ENCODE data around the gene CRYBB1.

CRYBB1 gene

DNA sequence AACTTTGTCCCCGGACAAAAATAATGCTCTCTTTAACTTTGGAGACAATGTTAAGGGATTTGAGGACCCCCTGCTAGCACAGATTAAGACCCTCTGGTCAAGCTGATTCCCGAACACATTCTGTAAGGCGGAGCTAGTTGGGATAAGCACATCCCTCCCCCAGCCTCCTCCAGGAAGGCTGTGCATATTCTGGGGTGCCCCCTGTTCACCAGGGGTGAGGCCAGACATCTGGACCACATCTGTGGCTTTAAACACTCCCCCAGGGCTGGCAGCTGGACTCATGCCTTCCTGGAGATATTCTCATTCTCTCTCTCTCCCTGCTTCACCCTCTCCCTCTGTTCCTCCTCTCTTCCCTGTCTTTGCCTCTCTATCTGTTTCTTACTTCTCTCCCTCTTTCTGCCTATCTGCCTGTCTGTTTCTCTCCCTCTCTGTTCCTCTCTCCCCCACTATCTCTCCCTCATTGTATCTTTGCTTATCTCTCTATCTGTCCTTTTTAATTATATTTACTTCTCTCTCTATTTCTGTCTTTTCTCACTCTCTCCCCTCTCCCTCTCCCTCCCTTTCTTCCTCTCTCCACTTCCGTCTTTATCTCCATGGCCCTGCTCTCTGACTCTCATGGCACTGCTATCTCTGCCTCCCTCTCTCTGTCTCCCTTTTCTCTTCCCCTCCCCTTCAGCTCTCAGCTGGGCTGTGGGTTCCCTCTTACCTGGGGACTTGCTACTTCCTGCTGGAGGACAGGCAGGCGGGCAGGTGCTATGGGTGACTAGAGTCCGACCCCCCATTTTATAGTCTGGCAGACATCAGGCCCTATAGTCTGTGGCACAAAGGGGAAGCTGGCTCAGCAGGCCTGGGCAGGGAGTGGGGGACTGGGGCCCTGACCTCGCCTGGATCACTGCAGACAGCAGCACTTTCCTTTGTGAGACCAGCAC lies at the start of gene CRYBB1:
CRYBB1 (minus strand) TSS at position 757 of the 929 bp plus-strand sequence. CDS start 1,708 bp downstream, outside the sequence.
- no peak for DNase-seq

DNA sequence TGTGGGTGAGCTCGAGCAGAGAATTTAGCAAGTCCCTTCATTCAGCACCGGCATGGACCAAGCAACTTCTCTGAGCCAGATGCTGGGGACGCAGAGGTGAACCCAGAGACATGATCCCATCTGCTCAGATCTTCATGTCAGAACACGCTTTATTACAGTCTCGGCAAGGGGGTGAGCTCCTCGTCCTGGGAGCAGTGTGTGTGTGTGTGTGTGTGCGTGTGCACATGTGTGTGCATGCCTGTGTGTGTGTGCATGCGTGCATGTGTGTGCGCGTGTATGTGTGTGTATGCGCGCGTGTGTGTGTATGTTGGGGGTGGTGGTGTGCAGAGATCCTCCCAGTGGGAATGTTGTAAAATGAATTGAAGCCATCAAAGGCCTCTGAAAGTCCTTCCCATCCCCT lies 49.3 kb upstream of the CRYBB1 start:
- no peak for DNase-seq

DNA sequence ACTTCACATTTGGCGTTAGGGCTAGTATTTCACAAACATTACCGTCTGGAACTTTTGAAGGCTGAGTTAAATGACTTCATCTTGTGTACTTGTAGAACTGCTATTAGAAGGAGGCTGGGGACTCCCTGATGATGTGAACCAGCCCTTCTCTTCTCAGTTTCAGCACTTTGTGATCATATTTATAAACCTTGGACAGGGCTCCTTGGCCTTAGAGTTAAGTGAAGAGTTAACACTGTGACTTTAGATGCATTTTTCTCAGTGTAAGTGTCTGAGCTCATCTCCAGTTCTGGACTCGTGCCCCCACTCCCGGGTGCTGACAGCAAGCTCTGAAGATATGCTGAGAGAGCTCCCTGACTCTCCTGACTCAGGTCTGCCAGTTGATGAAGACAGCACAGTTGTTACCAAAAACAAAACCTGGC lies 48.0 kb upstream of the CRYBB1 start:
- DNase-seq = no peak

DNA sequence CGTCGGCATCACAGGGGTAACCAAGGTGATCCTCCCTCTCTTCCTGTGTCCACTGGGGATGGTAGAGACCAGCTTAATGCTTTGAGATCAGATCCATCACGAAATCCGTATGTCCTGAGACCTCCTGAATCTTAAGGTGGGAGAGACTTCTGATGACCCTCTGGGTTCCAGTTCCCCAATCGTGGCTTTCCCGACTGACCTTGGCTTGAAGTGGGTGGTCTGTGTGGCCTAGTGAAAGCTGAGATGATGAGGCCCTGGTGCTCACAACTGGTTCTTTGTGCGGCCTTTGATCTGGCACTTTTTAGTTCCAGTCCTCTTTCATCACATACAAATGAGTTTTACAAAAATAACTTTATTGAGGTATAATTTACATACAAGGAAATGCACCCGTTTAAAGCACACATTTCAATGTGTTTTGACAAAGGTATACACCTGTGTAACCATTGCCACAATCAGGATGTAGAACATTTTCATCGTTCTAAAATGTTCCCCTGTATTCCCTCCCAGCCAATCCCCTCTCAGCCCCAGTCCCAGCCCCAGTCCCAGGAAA lies 45.6 kb upstream of the CRYBB1 start:
- no peak for DNase-seq

DNA sequence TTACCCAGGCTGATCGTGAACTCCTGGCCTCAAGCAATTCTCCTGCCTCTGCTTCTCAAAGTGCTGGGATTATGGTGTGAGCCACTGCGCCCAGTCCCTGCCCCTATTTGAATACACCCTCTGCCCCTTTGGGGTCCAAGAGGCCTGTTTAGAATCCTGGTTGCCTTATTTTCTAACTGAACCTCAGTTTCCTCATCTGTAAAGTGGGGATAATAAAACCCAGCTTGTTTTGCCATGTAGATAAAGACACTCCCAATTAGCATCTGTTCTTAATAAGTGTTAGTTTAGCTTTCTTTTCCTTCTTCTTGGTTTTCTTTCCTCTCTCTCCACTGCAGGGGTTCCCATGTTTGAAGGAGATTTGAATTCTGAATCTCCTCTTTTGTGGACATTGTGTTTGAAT lies 44.3 kb upstream of the CRYBB1 start:
- no peak for DNase-seq

DNA sequence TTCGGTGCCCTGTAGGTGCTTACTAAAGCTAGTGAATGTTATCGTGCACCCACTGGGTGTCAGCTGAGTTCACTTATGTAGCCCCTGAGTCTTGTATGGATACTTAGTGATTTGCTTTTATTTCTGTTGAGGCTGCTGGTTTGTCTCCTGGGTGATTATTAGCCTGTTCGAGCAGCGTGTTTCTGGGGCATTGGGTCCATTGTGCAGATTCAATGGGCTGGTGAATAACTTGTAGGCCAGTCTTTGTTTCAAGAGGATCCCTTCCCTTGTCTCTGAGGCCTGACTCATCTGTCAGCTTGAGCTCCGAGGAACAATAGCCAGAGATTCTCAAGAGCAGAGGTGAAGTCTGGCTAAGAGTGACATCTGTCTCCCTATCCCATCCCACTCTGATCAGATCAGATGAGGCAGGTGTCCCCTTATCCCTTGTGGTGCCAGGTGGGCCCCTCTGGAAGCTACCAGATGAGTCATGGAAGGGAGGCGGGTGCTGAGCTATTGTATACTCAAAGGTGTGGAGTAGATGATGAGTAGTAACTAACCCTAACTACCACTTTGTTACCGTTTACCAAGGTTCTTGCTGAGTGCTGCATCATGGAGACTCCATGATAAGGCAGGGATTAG lies 43.2 kb upstream of the CRYBB1 start:
- DNase-seq = no peak

DNA sequence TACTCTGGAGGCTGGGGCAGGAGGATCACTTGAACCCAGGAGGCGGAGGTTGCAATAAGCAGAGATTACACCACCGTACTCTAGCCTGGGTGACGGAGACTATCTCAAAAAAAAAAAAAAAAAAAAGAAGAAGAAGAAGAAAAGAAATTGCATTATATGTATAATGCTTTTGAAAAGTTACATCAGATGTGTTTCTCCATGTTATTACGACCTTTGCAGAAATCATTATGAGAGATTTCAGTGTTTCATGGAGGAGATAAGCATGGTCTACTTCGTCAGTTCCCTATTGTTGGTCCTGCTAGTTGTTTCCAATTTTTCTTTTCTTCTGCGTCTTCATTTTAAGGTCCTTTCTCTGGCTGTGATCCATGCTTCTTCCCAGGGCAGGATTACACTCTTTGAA lies 42.5 kb upstream of the CRYBB1 start:
- DNase-seq = no peak

DNA sequence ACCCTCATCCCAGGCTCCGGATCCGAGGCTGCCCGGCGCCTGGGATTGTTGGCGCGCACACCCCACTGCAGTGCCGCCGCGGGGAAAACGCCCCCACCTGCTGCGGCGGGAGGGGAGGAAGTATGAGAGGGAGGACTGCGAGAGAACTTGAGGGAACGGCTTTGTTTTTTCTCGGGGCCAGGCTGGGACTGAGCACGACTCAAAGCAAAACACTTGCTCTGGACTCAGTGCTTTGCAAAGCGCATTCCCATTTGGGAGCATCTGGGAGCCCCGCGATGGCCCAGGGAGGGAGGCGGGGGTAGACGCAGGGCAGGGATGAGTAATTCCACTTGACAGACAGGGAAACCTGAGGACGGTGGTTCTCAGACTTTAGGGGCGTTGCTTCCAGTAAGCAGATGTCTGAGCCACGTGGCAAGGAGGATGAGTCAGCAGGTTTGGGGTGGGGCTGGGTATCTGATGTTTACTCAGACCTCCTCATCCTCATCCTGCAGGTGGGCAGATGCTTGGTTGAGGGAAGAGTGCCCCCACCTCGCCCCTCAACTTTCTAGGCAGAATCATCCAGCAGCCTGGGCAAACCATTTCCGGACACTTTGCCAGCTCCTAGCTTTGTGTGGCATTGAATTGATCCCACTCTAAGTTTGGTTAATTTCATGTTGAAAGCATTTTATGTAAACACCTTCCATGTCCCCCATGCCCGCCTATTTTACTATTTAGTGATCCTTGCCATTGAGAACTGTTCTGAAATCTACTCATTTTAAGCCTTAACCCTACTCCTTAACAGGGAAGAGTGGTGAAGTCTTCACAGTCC lies 41.0 kb upstream of the CRYBB1 start:
- DNase-seq = peak; percentile 86

DNA sequence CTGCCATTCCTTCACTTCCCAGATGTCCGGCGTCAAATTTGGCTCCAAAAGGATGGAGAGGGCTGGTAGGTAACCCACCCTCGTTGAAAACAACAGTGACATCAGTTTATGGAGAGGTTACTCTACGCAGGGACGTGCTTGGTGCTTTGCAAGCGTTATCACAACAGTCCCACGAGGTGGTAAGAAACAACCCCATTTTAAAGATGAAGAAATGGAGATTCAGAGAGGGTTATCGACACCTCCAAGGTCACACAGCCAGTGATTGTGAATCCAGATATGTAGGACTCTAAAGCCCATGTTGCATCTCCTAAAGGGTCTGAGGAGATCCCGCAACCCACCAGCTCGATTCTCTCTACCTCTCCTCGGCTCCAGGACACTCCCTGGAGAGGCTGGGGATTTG lies 40.3 kb upstream of the CRYBB1 start:
- DNase-seq = no peak

DNA sequence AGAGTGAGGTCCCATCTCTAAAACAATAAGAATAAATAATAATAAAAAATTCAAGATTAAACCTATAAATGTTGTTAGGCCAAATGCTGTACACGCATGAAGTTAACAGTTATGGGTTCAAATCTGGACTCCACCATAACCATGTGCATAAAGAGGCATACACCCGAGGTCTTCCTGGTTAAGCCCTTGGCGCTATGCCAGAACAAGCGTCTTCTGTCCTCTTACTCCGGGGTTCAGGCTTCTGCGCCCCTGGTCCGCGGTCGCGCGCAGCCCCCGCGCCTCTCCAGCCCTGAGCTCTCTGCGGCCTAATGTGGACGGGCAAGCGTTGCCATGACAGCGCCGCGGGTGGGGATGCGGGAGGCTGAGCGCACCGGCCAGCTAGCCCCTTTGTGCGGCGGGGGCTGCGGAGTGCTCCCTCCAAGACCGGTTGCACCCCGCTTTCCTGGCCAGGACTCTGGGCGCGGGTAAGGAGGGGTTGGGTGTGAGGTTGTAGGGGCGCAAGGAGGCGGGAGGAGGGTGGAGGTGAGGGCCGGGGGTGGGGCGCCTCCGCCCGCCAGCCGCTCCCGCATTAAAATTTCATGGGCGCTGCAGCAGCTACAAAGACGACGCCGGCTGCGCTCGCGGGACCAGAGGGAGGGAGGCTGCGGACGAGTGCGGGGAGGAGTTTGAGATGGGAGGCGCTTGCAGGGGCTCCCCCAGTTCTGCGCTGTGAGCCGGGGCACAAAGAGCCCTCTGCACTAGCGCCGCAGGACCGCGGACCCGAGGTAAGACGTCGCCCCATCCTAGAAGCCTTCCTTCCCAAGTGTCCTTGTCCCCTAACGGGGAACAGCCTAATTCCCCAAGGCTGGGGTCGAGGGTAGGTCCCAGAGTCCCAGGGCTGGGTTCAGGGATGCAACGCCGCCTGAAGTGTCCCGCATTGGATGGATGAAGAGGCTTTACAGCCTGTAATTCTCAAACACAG lies 39.3 kb upstream of the CRYBB1 start, which contains the start of gene MIAT:
MIAT (plus strand) TSS at position 698 of the 961 bp plus-strand sequence.
- peak; percentile 68 for DNase-seq

DNA sequence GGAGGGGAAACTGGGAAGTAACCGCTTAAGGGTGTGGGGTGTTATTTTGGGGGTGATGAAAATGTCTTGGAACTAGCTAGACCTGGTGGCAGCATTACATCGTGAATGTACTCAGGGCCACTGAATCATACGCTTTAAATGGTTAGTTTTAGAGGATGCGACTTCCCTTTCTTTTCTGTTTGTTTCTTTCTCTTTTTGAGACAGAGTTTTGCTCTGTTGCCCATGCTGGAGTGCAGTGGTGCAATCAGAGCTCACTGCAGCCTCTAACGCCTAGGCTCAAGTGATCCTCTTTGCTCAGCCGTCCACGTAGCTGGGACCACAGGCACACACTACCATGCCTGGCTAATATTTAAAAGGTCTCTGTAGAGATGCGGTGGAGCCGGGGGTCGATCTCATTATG lies 34.0 kb upstream of the CRYBB1 start:
- DNase-seq = no peak

DNA sequence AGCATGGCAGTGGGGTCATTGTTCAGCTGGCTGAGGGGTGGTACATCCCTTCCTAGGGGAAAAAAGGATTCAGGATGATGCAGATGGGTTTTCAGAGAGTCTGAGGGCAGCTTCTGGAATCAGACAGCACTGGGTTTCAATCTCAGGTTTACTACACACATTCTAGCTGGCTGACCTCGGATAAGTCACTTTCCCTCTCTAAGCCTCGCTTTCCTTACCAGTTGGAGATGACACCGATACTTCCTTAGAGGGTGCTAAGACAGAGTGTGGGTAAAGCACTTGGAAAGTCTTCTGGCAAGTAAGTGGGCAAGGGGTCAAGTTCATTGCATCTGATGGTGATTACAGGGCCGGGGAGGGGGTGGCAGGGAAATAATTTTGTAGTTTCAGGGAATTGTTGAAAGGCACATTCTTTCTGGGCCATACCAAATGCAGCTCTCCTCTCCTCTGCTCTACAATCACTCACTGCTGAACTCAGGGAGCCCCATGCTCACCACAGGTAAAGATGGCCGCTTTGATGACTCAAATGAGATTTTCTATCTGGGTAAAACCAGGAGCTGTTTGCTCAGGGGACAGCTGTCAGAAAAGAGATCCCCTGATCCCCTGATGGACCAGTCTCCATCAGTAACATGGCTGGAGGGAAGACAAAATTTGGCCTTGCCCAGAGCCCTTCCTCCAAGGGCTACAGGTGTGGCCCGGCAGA lies 33.0 kb upstream of the CRYBB1 start:
- DNase-seq = no peak

DNA sequence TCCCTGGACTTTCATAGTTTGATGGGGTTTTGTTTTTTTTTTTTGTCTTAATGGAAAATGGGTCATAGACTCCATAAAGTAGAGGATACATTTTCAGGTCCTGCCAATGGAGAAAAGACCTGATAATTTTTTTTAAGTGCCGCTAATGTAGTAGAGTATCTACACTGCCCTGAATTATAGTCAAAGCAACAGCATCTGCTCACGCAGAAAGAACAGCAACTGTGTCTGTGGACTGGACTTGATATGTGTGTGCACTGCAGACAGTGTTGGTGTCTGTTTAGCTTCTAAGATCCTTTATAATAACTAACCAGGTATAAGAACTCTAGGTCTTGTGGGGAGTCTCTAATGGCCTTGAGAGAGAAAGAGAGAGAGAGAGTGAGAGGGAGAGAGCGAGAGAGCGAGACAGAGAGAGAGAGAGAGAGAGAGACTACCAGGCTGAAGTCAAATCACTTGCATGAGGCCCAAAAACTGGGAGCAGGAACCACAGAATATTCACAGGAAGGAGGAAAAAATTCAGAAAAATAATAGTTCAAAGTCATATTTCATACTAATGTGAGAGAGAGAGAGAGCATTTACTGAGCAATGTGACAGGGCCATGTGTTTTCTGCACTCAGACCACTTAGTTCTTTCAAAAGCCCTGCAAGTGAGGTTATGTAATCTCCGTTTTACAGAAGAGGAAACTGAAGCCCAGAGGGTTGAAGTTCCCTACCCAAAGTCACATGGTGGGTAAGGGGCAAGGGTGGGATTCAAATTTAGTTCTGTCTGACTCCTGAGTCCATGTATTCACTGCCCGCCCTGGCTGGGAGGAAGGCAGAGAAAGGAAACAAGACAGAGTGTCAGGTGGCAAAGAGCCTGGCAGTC lies 30.9 kb upstream of the CRYBB1 start:
- no peak for DNase-seq

DNA sequence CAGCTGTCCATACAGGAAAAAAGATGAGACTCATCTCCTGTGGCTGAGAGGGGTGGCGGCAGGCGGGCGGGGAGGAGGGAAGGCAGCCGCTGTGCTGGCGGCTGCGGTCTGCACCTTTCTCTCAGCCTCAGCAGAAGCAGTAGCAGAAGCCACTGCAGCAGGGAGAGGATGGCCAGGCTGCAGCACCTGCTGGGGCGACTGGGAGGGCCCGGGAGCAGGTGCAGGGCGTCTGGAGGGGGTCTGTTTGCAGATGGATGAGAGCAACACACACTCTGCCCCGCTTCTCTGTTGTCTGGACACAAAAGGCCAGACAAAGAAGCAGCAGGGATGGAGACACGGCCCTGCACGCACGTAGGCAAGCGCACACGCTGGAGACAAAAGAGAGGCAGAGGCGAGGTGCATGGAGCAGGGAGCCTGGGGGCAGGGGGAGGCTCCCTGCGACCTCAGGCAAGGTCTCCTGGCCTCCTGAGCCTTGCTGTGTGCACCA lies 30.2 kb upstream of the CRYBB1 start:
- DNase-seq = peak; percentile 84

DNA sequence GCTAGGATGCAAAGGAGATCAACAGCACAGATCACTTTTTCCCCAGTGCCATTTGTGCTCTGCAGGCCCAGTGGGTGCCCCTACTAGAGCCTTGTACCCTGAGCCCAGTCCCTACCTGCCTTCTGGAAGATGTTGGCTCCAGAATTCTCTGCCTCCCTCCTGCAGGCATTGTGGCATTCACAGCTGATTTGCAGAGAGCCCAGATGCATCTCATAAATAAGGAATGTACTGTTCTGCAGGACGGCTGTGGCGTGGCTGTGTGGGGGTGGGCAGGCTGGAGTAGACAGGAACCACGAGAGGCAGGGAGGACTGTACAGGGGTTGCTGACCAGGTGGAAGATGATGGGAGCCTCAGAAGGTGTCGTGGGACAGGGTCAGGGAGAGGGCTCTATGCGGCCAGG lies 28.3 kb upstream of the CRYBB1 start:
- DNase-seq = no peak

DNA sequence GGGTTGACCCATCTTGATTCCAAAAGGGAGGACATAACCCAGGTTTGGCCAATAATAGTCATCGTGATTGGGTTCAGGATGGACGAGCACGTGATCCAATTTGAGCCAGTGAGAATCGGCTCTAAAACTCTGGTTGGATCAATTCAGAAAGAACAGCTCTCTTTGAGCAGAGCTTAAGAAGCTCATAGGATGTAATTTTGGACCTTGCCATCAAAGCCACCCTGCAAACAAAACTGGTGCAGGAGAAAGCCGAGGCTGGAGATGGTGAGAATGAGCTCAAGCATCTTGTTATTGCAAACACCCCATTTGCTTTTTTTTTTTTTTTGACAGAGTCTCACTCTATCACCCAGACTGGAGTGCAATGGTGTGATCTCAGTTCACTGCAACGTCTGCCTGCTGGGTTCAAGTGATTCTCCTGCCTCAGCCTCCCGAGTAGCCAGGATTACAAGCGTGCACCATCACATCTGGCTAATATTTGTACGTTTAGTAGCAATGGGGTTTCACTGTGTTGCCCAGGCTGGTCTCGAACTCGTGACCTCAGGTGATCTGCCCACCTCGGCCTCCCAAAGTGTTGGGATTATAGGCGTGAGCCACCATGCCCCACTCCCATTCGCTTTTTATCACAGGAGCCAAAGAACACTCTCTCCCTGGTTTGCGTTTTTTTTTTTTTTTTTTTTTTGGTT lies 25.7 kb upstream of the CRYBB1 start:
- no peak for DNase-seq

DNA sequence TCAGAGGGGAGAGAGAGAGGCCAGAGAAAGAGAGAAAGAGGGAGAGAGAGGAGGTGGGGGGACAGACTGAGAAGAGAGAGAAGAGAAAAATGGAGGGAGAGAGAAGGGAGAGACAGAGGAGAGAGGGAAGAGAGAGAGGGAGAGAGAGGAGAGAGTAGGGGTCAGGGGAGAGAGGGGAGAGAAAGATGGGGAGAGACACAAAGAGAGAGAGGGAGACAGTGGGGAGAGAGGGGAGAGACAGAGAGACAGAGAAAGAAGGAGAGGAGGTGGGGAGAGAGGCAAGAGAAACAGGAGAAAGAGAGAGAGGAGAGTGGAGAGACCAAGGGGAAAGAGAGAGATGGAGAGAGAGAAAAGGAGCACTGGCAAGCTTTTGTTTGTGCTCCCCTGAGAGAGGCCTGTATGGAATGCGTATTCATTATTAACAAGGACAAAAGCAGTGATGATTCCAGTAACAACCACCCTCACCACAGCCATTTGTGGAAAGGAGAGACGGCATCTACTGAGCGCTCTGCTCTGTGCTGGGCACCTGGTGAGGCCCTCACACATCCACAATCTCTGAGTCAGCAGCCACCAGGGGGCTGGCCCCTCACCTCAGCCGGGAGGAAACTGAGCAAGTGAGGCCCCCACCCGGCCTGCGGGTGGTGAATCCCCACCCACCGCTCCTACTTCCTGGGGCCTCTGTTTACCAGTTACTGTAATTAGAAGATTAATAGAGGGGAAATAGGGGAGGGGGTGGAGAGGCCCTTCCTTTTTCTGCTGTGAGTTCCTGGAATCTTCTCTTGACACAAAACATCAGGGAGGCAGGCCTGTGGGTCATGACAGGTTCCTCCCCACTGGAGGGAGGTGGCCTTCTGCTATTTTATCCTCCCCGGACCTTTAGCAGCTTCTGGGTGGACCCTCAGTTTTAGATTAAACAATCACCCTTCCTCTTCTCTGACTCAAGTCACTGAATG lies 24.9 kb upstream of the CRYBB1 start:
- DNase-seq = no peak

DNA sequence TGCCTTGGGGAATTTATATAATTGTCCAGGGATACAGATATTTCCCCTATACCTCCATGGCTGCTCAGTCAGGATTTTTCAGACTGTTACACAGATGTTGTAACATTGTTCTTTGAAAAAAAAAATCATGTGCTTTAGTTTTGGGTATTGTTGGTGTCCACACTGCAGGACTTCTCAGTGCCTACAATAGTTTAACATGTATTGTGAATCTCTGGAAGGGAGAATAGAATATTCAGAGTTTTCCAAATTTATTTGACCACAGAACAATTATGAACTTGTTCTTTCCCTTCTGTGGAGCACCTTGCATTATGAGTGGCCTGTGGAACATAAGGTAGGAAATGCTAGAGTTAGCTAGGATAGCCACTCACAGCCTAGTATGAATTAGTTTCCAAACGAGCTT lies 18.5 kb upstream of the CRYBB1 start:
- no peak for DNase-seq
